Measurements from ENCODE around the gene SLC16A5.

Gene SLC16A5

DNA sequence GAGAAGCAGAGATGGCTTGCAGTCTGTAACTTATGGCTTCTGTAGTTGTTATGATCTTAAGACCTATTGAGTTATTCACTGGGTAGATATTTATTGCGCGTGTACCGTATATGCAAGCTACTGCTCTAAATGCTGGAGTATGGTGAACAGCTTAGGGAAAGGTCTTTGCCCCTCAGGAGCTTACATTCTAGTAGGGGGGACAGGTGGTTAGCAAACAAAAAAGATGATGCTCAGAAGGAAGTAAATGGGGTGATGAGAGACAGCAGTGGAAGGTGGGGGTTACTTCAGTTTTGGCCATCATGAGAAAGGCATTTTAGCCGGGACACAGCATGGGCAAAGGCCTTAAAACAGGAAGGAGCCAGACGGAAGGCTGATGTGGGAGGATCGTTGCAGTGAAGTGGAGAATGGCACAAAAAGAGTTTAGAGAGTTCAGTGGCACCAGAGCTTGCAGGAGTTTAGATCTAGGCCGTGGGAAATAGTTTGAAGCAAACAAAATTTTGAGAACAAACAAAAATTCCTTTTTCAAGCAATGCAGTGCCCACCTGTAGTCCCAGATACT is 24.1 kb downstream of the SLC16A5 start:
- Histone ChIP-seq H3K9me3 (no peaks in the 10 kb centered on the region), H3K27me3 (no peaks in the 10 kb centered on the region), H3K36me3 (no peaks in the 10 kb centered on the region), H3K4me1 (no peaks in the 10 kb centered on the region), H3K4me3 (ENCODE audit: low read depth, low read length) (no peak overlapping the region)
- no peak for DNase-seq
- TF ChIP-seq, protein P1, sequence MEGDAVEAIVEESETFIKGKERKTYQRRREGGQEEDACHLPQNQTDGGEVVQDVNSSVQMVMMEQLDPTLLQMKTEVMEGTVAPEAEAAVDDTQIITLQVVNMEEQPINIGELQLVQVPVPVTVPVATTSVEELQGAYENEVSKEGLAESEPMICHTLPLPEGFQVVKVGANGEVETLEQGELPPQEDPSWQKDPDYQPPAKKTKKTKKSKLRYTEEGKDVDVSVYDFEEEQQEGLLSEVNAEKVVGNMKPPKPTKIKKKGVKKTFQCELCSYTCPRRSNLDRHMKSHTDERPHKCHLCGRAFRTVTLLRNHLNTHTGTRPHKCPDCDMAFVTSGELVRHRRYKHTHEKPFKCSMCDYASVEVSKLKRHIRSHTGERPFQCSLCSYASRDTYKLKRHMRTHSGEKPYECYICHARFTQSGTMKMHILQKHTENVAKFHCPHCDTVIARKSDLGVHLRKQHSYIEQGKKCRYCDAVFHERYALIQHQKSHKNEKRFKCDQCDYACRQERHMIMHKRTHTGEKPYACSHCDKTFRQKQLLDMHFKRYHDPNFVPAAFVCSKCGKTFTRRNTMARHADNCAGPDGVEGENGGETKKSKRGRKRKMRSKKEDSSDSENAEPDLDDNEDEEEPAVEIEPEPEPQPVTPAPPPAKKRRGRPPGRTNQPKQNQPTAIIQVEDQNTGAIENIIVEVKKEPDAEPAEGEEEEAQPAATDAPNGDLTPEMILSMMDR (IDR thresholded peaks at IDR 0.05; ENCODE audit: low read depth, low read length): no peak

DNA sequence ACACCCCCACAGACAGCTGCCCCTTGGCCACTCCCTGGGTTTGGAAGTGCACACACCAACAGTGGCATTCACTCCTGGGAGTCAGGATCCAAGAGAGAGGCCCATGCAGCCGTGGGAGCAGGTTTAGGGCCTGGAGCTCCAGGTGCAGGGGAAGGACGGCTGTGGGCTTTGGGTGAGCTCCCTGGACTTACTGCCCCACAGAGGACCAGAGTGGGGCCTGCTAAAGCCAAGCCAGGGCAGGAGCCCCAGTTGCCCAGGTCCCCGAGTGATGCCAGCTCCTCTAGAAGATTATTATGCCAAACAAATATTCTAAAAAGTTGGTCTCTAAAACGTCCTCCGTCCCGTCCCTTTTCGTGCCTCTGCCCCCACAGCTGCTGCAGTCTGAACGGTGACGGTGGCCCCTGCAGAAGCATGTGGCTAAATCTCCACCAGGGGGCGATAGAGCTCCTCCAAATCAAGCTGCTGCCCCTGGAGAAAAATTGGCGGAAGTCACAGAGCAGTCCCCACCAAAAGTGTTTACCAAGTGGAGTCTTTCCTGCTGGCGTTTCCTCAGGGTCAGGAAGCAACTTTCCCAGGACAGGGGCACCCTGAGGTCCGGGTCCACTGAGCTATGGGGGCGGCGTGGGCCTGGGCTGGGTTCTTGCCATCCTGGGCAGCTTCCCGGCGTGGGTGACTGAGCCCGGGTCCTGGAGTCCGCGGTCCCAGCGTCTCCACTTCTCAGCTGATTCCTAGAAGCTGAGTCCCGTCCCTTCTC is 26.2 kb downstream of the SLC16A5 start:
- H3K9me3 ChIP-seq: no peaks in the 10 kb centered on the region
- no peaks in the 10 kb centered on the region for H3K27me3 ChIP-seq
- no peaks in the 10 kb centered on the region for H3K4me1 ChIP-seq
- peak; percentile 92 for DNase-seq
- no peaks in the 10 kb centered on the region for H3K36me3 ChIP-seq
- peak overlapping the region; percentile 70 for H3K4me3 ChIP-seq (ENCODE audit: low read depth, low read length)
- TF ChIP-seq, protein P1 (IDR thresholded peaks at IDR 0.05; ENCODE audit: low read depth, low read length): peak; percentile 95

DNA sequence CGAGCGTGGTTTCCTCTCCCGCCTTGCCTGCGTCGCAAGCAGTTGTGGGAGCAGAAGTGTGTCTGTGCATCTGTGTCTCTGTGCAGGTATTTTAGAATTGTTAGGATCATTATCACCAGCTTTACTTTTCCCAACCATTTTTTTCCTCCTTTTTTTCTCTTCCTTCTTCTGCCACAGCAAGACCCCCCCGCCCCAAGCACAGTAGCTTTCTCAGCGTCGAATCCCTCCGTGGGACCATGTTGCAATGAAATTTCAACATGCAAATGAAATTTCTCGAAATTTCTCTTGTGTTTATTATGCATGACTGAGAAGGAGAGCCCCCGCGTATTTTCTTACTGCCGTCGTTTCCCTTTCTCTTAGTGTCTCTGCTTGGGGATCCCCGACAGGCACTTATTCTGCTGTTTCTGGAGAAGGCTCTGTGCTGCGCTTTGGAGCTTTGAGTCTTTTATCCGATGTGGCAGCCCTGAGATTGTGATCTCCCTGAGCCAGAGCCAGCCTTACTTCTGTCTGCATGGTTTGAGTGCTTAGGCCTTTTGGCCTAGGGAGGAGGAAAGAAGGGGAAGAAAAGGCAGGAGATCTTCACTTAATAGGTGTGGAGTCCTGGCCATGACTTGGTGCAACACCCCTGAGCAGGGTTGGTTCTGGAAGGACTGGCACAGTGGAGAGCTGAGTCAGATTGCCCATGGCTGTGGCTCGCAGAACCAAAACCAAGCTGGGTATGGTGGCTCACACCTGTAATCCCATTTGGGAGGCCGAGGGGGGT is 27.0 kb downstream of the SLC16A5 start:
- Histone ChIP-seq H3K27me3 (no peaks in the 10 kb centered on the region), H3K36me3 (no peaks in the 10 kb centered on the region), H3K4me1 (no peaks in the 10 kb centered on the region), H3K9me3 (no peaks in the 10 kb centered on the region), H3K4me3 (ENCODE audit: low read depth, low read length) (peak overlapping the region; percentile 70)
- DNase-seq: no peak
- TF ChIP-seq, protein P1 (IDR thresholded peaks at IDR 0.05; ENCODE audit: low read depth, low read length): no peak

DNA sequence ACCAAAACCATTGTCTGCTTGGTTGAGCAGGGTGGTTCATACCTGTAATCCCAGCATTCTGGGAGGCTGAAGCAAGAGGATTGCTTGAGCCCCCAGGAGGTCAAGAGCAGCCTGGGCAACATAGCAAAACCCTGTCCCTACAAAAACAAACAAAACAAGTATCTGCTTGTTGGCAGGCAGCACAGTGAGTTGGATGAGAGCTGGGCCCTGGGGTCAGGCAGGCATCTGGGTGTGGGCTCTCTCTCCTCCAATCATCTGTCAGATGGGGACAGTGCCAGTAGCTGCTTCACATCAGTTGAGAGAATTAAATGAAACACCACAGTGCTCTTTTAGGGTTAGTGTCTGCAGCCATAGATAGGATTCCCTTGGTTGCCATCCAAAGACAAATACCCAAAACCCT is 27.8 kb downstream of the SLC16A5 start:
- H3K4me1 ChIP-seq: no peaks in the 10 kb centered on the region
- no peaks in the 10 kb centered on the region for H3K9me3 ChIP-seq
- no peak overlapping the region for H3K4me3 ChIP-seq (ENCODE audit: low read depth, low read length)
- no peaks in the 10 kb centered on the region for H3K27me3 ChIP-seq
- no peaks in the 10 kb centered on the region for H3K36me3 ChIP-seq
- TF ChIP-seq, protein P1 (IDR thresholded peaks at IDR 0.05; ENCODE audit: low read depth, low read length): no peak
- DNase-seq: no peak

DNA sequence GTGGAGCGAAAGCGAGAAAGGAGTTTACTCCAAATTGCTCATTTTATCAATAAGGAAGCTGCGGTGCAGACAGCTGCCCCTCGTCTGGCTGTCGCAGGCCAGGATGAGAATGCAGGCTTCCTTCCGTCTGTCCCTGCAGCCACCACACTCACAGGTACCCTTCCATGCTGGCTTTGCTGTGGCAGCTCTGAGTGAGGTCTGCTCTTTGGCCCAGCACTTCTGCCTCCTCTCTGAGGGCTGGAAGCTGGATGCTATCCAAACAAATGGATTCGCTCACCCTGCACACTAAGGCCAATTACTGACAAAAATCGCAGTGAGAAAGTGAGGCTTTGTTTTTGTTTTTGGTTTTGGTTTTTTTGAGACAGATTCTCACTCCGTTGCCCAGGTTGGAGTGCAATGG is 29.0 kb downstream of the SLC16A5 start:
- Histone ChIP-seq H3K36me3 (no peaks in the 10 kb centered on the region), H3K4me1 (no peaks in the 10 kb centered on the region), H3K9me3 (no peaks in the 10 kb centered on the region), H3K27me3 (no peaks in the 10 kb centered on the region), H3K4me3 (ENCODE audit: low read depth, low read length) (no peak overlapping the region)
- DNase-seq: no peak
- TF ChIP-seq, protein P1 (IDR thresholded peaks at IDR 0.05; ENCODE audit: low read depth, low read length): no peak
